GM19240 (cell line): ENCODE measurements around the gene GRIP1.

Source experiments
- DNase-seq: peaks from one replicate; pipeline ENCODE4 v3.0.0; 2011; ENCODE audit warnings: low spot score; ENCODE audit not compliant: insufficient read length

GRIP1 gene, protein sequence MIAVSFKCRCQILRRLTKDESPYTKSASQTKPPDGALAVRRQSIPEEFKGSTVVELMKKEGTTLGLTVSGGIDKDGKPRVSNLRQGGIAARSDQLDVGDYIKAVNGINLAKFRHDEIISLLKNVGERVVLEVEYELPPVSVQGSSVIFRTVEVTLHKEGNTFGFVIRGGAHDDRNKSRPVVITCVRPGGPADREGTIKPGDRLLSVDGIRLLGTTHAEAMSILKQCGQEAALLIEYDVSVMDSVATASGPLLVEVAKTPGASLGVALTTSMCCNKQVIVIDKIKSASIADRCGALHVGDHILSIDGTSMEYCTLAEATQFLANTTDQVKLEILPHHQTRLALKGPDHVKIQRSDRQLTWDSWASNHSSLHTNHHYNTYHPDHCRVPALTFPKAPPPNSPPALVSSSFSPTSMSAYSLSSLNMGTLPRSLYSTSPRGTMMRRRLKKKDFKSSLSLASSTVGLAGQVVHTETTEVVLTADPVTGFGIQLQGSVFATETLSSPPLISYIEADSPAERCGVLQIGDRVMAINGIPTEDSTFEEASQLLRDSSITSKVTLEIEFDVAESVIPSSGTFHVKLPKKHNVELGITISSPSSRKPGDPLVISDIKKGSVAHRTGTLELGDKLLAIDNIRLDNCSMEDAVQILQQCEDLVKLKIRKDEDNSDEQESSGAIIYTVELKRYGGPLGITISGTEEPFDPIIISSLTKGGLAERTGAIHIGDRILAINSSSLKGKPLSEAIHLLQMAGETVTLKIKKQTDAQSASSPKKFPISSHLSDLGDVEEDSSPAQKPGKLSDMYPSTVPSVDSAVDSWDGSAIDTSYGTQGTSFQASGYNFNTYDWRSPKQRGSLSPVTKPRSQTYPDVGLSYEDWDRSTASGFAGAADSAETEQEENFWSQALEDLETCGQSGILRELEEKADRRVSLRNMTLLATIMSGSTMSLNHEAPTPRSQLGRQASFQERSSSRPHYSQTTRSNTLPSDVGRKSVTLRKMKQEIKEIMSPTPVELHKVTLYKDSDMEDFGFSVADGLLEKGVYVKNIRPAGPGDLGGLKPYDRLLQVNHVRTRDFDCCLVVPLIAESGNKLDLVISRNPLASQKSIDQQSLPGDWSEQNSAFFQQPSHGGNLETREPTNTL

DNA sequence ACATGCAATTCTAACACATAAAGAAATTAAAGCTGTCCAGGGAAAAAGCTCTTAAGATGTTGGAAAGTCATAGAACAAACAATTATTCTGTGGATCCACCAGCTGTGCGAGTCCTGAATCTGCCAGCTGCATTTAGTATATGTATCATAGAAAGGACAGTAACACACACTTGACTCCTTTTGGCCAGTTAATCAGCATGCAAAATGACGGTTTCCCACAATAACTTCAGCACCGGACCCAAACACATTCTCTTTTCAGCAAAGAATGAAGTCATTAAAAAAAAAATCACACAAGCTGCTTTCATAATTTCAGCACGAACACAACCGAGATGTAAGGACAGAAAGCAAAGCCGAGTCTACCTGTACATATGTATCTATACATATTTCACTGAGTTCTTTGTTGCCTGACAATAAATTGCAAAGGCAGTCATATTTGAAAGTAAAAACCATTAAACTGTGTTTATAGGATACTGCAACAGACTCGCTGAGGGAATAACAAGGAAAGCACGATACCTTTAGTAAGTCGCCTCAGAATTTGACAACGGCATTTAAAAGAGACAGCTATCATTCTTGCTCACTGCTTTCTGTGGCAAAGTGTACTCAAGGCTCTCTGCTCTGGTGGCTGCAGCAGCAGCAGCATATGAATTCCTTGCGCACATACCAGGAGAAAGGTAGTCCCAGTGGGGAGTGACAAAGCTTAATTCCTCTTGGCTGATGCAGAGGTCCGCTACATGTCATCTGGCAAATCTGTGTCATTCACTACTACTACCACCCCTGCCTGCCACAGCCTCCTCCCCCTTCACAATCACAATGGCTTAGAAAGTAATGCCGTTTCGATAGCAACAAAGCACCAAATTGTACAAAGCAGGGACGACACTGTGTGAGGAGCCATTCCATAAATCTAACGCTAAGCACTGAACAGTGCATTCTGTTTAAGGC lies at the start of gene GRIP1:
Gene GRIP1 (minus strand): TSS at position 739 of the 938 bp plus-strand sequence. CDS start 172 bp downstream, at position 567.
- DNase-seq: no peak

DNA sequence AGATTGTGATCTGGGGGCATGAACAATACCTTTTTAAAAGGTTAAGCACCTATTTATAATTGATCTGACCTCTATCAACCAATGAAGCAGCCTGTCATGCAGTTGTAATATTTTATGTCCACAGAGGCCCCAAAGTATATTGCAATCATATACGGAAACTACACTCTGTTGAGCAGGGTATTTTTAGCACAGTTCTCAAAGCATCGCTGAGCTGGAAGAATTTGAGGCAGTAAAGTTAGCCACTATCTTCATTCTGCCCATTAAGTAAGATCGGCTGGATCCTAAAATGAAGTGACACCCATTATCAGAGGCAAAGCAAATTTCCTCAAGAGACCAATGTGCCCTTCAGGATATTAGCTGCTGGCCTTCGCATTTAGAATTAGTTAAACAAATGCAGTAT lies 47.7 kb upstream of the GRIP1 start:
- no peak for DNase-seq

DNA sequence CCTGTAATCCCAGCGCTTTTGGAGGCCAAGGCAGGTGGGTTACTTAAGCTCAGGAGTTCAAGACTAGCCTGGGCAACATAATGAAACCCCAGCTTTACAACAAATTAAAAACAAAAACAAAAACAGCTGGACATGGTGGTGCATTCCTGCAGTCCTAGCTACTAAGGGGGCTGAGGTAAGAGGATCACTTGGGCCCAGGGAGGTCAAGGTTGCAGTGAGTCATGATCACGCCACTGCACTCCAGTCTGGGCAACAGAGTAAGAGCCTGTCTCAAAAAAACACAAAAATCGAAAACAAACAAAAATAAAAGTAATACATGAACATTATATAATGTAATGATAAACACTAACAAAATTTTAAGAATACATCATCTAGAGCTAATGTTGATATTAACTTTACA lies 46.2 kb upstream of the GRIP1 start:
- no peak for DNase-seq

DNA sequence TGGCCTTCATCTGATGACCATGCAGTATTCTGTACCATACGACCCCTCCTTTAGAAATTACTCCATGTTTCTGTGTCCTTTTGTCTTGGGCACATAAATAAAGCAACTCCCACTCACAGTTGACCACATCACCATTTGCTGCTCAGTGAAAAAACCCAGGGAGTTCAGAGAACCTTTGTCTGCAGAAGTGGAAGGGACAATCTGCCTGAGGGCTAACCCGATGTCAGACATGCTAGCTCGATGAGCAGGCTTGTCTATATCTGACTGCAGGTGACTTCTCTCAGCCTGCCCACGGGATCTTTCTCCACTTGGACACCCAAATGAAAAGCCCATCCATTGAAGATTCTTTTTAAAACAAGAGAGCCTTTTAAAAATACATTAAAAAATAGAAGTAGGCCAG lies 45.7 kb upstream of the GRIP1 start:
- DNase-seq: no peak

DNA sequence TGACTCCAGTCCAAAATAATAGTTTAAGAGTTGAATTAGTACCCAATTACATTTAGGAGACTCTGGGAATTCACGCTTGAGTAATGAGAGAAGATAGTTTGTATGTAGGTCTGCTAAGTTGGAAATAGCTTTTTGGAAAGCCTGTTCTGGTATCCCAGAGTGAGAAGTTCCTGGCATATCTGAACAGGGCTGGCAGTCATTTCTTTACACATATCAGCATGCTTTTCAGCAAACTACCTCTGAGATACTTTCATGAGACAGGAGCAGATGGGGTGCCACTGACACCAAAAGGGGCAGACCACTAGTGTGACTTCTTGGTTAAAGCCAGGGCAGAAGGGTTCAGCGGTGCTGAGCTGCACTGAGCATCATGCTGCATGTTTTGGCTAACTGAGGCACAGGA lies 45.1 kb upstream of the GRIP1 start:
- no peak for DNase-seq

DNA sequence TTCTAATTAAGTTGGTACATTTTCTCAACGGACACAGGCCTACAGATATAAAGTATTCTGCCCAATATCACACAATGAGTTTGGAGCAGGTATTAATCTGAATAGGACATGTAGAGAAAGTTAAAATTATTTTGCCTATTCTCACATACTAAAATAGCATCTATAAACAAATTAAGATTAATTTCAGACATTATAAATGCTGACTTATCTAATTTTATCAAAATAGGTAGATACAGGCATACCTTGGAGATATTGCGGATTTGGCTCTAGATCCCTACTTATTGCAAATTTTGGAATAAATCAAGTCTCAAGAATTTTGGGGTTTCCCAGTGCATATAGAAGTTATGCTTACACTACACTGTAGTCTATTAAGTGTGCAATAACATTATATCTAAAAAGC lies 41.0 kb upstream of the GRIP1 start:
- no peak for DNase-seq

DNA sequence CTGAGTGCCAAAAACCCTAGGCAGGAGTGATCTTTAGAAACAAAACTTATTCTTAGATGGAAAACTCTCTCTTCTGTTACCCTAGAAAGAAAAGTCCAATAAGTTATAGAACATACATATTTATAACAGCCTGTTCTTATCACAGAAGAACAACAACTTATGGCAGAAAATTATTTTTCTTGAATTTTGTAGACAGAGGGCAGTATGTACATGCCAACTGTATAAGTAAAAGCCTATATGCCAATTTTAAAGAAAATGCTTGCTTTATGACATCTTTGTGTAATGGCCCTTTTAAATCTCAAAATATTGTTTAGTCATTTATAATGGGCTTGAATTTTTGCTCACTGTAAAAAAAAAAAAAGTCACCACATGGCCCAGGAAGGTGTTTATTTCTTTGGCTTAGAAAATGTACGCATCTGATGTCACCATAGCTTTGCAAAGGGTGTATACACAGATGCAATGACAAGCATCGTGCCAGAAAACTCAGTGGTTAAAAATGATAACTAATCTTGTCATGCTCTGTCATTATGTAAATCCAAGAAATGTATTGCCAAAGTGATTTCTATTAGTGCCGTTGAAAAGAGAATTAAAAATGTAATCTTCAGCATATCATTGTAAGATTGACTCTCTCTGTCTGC lies 38.3 kb upstream of the GRIP1 start:
- DNase-seq: no peak

DNA sequence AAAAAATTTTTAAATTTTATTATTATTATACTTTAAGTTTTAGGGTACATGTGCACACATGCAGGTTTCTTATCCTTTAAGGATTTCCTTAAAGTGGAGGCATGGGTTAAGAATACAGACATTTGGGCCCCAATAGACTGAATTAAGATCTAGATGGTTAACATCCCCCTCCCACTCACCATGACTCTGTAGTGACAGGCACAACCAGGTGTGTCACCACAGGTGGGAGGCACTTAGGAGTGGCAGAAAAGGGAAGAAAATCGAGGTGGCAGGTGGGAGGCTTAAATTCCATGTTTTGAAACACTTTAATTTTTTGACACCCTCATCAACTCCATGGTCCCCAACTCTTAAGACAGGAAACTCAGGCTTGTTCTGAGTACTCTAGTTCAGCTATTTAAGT lies 37.6 kb upstream of the GRIP1 start:
- DNase-seq: no peak

DNA sequence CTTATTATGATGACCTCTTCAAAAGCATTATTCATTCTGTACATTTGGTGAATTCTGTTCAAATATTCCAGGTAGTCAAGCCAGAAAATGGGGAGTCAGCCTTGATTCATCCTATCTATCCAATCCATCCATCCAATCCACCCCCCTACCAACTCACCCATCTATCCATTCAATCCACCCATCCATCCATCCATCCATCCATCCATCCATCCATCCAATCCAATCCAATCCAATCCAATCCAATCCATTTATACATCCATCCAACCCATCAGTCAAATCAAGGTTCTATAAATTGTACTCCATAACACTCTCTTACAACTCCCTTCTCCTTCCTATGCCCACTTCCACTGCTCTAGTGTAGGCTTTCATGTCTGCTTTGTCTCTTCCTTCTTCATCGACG lies 35.8 kb upstream of the GRIP1 start:
- DNase-seq: no peak

DNA sequence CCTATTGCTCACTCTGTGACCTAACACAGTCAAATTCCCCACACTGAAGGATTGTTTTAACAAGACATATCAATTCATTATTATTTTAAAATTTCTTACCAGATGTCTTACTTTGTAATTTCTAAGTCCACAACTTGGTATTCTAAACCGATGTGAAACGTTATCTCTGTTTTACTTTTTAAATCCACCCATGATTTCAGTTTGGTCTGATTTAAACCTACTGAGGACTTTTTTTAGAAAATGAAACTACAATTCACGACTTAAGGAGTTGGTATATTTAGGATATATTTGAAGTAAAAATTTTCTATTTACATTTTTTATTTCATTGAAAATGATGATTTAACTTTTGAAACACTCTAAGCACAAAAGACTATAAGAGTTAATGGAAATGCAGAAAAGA lies 35.1 kb upstream of the GRIP1 start:
- DNase-seq: no peak

DNA sequence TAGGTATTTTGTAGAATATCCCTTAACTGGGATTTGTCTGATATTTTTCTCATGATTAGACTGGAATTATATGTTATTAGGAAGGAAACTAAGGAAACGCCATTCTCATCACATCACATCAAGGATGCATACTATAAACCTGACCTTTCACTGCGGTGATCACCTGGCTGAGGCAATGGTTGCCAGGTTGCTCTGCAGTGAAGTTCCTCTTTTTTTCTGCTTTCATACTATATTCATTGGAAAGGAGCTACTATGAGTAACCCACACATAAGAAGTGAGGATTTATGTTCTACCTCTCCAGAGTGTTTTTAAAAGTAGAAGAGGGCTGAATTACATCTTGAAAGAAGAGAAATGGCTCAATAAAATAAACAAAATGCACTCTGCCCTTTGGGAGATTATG lies 31.0 kb upstream of the GRIP1 start:
- no peak for DNase-seq

DNA sequence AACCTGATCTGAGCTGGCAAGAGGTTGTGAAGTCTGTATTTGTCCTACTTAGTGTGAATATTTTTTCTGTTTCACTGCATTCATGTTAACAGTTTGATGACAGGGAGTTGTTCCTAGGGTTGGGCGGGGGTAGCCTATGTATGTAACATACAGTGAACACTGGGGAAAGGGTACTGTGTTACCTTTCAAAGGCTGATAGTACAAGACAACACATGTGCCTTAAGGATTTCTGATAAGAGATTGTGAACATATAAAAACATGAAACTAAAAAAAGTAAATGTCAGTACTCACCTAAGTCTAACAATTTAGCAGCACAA lies 30.5 kb upstream of the GRIP1 start:
- no peak for DNase-seq

DNA sequence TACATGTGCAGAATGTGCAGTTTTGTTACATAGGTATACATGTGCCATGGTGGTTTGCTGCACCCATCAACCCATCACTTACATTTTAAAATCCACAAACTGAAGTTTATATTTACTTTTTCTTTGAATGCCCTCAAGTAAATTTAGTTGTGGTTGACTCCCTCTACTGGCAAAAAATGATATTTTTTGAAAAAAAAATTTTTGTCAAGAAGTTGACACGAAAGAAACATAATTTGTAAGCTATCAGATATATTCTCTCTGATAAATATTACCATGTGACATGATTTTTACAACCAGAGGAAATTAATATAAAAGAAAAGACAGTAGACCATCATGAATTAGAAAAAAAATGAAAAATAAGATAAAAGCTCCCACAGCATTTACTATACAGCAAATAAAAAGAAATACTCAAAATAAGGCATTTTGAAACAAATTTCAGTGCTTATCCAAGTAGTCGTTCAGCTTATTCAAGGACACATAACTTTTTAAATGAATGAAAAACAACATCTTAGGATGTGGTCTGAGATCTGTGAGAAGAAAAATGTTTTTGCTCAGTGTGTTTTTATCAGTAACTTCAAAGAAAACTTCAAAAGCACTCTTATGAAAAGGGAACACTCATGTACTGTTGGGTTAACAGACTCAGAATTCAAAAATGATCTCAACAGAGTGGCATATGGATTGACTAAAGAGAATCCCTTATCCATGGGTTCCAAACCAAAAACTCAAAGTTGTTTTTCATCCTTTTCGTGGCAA lies 30.0 kb upstream of the GRIP1 start:
- DNase-seq: no peak

DNA sequence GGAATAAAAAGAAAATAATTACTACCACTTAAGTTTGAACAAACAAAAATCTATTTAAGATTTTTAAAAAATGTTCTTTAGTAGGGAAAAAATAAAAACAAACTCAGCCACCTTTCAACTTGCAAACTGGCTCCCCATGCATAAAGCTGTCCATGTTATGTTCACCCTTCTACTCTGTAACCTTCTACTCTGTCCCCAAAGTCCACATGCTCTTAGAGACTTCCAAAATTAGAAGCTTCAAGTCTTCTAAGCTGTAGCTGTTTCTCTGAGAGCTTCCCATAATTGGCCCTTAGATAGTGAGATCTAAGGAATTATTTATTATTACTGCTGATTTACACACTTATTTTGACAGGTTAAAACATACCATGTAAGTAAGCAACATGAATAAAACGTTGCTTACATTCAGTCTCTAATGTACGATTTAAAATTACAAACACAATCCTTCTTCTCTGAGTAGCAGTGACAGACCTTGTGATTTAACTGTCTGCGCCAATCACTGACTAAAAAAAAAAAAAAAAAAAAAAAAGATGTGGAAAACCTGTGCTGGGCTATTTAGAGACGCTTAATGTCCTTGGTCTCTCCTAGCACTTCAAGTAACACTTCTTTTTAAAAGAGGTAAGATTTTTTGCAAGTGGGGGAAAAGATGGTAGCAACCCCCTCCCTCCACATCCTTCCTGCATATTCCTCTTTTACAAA lies 28.3 kb upstream of the GRIP1 start:
- DNase-seq: no peak

DNA sequence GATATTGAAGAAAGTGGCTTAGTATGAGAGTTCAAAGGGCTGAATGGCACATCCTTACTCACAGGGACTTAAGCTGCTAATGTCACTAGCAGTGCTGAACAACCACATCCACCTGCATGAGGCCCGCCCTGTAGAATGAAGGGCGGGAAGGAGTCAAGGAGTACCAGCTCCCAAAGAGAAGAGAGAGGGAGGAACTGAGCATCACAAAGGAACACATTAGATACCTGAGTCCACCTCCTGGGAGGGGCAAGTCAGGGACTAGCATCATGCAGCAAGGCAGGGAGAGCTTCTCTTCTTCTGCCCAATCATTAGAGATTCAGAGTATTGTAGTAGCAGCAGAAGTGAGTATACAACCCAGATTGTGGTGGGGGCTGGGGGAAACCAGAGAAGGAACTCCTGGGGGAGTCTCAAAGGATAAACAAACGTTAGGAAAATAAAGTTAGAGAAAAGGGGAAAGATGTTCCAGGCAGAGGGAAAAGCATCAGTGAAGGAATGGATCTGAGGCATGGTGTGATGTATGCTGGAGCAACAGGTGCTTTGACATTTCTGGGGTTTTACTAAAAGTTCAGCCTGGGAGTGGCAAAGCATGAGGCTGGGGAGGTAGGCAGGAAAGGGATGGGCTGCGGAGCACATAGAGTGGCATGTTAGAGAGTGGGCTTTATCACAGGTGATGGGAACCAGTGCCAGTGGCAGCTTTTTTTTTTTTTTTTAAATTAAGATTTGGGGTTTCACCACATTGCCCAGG lies 21.0 kb upstream of the GRIP1 start:
- DNase-seq: no peak

DNA sequence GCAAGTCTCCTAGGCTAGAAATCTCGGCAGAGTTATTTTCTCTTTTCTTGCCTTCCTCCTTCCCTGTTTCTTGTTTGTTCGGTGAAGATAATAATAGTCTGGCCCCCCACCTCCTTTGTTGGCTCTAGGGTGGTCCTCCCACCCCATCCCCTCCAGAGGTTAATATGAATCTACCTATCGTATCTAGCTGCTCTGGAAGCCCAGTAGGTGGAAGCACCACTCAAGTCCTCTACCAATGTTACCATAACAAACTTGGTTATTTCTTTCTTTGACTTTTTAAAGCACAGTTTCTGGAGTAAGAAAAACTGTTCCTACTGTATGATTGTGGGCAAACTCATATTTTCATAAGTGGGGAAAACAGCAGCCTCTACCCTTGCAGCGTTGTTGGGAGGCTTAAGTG lies 19.7 kb upstream of the GRIP1 start:
- no peak for DNase-seq

DNA sequence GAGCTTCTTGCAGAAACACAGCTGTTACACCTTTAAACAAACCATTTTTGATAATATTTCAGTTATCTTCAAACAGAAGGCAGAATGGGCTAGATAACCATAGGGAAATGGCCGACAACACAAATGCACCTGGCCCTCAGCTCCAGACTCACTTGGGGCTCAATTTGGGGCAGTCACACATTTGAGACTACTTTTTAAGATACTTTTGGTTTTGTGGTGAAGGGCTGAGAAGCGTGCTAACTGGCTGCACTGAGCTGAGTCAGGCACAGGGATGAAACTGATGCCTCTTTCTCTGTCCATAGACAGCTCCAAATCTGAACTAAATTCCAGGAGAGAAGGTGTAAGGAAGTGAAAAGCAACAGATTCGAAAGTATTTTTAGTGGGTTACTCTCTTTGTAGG lies 18.5 kb upstream of the GRIP1 start:
- DNase-seq: no peak
